A673 (cell line): ENCODE data around the gene PAN2. TPM values are rescaled to one million over a fixed set of nuclear protein-coding genes. Genes with fewer than 3 reads are reported as not detected.
"Not testable (repeated sequence)": the region's sequence is repeated elsewhere in the genome, so short reads cannot be mapped to it uniquely, and the experiment has no call there.

Experiments
- BruUV-seq: library from RNA; stranded (reverse); fragments of 400-500 nt; replicated peaks from 2 replicates; lab custom pipeline; 2021; lab: Mats Ljungman, UMichigan
- CTCF ChIA-PET: fragments of 300-600 bp; sonication (Branson Sonifier 250); formaldehyde crosslinking; loops from one replicate; lab custom pipeline; 2022; ENCODE audit warnings: antibody characterized with exemption; lab: Charles Lee
- POLR2A ChIA-PET: fragments of 300-600 bp; sonication (Branson Sonifier 250); formaldehyde crosslinking; loops from one replicate; lab custom pipeline; 2022; ENCODE audit warnings: antibody characterized with exemption; ENCODE audit not compliant: low non-redundant PET; lab: Charles Lee
- DNase-seq: peaks from one replicate; pipeline ENCODE4 v3.0.0-alpha.2; 2015; ENCODE audit warnings: low spot score
- H3K27ac ChIP-seq: fragments of 200-600 bp; sonication (generic); 2 replicates; pipeline ENCODE4 v1.5.1; 2016; ENCODE audit warnings: mixed run types, low read depth, mild to moderate bottlenecking, mixed read lengths, antibody characterized with exemption, low read length; ENCODE audit not compliant: poor library complexity, severe bottlenecking
- H3K27me3 ChIP-seq: fragments of 200-600 bp; sonication (generic); replicated peaks from 2 replicates; pipeline ENCODE4 v1.6.1; 2017; ENCODE audit warnings: mixed run types, low read depth, mild to moderate bottlenecking, mixed read lengths, antibody characterized with exemption, low read length; ENCODE audit not compliant: insufficient read depth, poor library complexity
- H3K36me3 ChIP-seq: fragments of 200-600 bp; sonication (generic); 2 replicates; pipeline ENCODE4 v1.6.1; 2016; ENCODE audit warnings: mixed run types, mild to moderate bottlenecking, mixed read lengths, antibody characterized with exemption, low read length; ENCODE audit not compliant: insufficient read depth, poor library complexity, severe bottlenecking
- H3K4me1 ChIP-seq: fragments of 200-600 bp; sonication (generic); 2 replicates; pipeline ENCODE4 v1.6.1; 2017; ENCODE audit warnings: mixed run types, mild to moderate bottlenecking, mixed read lengths, antibody characterized with exemption, low read length; ENCODE audit not compliant: insufficient read depth, poor library complexity, severe bottlenecking
- H3K4me3 ChIP-seq: fragments of 200-600 bp; sonication (generic); 2 replicates; pipeline ENCODE4 v1.5.1; 2016; ENCODE audit warnings: low read depth, mixed run types, mild to moderate bottlenecking, mixed read lengths, low read length; ENCODE audit not compliant: poor library complexity, severe bottlenecking
- H3K9me3 ChIP-seq: fragments of 200-600 bp; sonication (generic); 2 replicates; pipeline ENCODE4 v1.6.1; 2016; ENCODE audit warnings: mixed run types, low read depth, mild to moderate bottlenecking, mixed read lengths, antibody characterized with exemption, low read length; ENCODE audit not compliant: poor library complexity, severe bottlenecking
- EZH2 ChIP-seq: fragments of 200-600 bp; sonication (generic); IDR thresholded peaks from 2 replicates; pipeline ENCODE4 v1.6.1; 2017; ENCODE audit warnings: borderline replicate concordance, low read depth, mild to moderate bottlenecking, mixed read lengths, antibody characterized with exemption, low read length; ENCODE audit not compliant: poor library complexity, severe bottlenecking
- intact Hi-C: fragments of 100-400 bp; cut with micrococcal nuclease; formaldehyde crosslinking; loops from one replicate; pipeline ENCODE4 v1.10.0; 2022; ENCODE audit not compliant: unreplicated experiment
- total RNA-seq: library from RNA; stranded (reverse); gene quantifications from 2 replicates; pipeline ENCODE4 v1.2.3, GENCODE V29; 2021
- TF ChIP-seq, protein P1 (sequence below): fragments of 300-800, 200-600 bp; sonication (generic); conservative IDR thresholded peaks from 2 replicates; pipeline ENCODE4 v1.5.1; 2017; ENCODE audit warnings: low read depth, mild to moderate bottlenecking, antibody characterized with exemption, low read length, moderate library complexity, mixed read lengths

Gene PAN2
- total RNA-seq, 1 experiment from 2014 or later = 46.3 TPM

- Histone ChIP-seq H3K27ac (no peak overlapping the region), H3K4me3 (no peak overlapping the region), H3K4me1 (no peaks in the 10 kb centered on the region), H3K36me3 (peaks cover 78% of the 10 kb centered on the region), H3K9me3 (no peaks in the 10 kb centered on the region), H3K27me3 (no peaks in the 10 kb centered on the region)
- intact Hi-C loops = no loop called here
- TF ChIP-seq EZH2 = no peak
- TF ChIP-seq, protein P1, sequence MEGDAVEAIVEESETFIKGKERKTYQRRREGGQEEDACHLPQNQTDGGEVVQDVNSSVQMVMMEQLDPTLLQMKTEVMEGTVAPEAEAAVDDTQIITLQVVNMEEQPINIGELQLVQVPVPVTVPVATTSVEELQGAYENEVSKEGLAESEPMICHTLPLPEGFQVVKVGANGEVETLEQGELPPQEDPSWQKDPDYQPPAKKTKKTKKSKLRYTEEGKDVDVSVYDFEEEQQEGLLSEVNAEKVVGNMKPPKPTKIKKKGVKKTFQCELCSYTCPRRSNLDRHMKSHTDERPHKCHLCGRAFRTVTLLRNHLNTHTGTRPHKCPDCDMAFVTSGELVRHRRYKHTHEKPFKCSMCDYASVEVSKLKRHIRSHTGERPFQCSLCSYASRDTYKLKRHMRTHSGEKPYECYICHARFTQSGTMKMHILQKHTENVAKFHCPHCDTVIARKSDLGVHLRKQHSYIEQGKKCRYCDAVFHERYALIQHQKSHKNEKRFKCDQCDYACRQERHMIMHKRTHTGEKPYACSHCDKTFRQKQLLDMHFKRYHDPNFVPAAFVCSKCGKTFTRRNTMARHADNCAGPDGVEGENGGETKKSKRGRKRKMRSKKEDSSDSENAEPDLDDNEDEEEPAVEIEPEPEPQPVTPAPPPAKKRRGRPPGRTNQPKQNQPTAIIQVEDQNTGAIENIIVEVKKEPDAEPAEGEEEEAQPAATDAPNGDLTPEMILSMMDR = no peak
- POLR2A ChIA-PET = no interaction called here
- no TSS peak for BruUV-seq
- CTCF ChIA-PET = no interaction called here
- no peak for DNase-seq
These were observed 59.5 kb downstream of the PAN2 start for GRCh38 chr12:56274299-56274698.

DNA sequence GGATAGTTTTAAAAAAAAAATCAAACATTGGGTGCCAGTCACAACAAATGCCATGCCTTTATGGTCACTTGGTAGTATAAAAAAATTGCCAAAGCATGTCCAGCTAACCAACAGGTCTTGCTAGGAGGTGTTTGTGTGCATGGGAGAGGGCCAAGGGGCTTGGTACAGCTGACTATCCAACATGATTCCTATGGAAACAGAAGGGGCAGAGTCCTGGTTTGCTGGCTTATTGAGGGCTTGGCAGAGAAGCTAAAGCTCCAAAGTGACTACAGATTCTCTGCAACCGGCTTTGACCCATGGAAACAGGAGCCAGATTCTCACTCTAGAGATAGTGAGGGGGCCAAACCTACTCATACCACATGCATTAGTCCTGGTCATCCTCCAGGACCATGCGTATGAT is 61.3 kb downstream of the PAN2 start:
- intact Hi-C loops, H3K27ac ChIP-seq, DNase-seq, BruUV-seq, POLR2A ChIA-PET, H3K9me3 ChIP-seq, H3K27me3 ChIP-seq, H3K4me3 ChIP-seq, H3K4me1 ChIP-seq: not testable (repeated sequence)
- CTCF ChIA-PET = interaction anchor here (0.6 kb wide), 1 partner anchor 208 kb away, joined by 14 read pairs; no protein-coding TSS in a partner anchor
- peaks cover 60% of the 10 kb centered on the region for H3K36me3 ChIP-seq

DNA sequence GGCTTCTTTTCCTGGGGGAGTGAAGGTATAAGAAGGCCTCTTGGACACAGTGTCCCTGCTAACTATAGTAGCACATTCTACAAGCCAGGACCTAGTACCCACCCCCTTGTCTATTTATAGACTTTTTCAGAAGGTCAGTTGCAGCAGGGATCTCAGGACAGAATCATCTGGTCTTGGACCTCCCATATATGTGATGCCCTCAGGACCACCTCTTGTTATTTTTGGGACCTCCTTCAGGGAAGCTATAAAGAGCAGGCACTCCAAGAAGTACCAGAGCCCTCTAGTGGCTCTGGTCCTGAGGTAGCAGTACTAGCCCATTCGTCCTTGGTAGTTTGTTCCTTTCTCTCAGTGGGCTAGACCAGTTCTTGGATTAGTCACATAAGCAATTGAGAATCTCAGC is 62.8 kb downstream of the PAN2 start:
- no peaks in the 10 kb centered on the region for H3K9me3 ChIP-seq
- CTCF ChIA-PET = interaction anchor here (0.6 kb wide), 1 partner anchor 45 kb away, joined by 3 read pairs; the partner anchor contains the start of gene CNPY2
- BruUV-seq = no TSS peak
- no peak for TF ChIP-seq EZH2
- TF ChIP-seq, protein P1 = peak; percentile 57
- H3K36me3 ChIP-seq = peaks cover 51% of the 10 kb centered on the region
- no peak overlapping the region for H3K27ac ChIP-seq
- POLR2A ChIA-PET = no interaction called here
- no peaks in the 10 kb centered on the region for H3K27me3 ChIP-seq
- no peak overlapping the region for H3K4me3 ChIP-seq
- peak; percentile 45 for DNase-seq
- intact Hi-C loops = loop anchor here (1.0 kb wide), 1 partner anchor 114 kb away; no protein-coding TSS in a partner anchor
- H3K4me1 ChIP-seq = peaks cover 3% of the 10 kb centered on the region
